Fibroblast of the conjunctiva (primary cell): Measurements from ENCODE around the gene COL13A1.

ENCODE experiments used
- DNase-seq: peaks from one replicate; pipeline ENCODE4 v3.0.0-alpha.2; 2010; ENCODE audit warnings: low read depth

COL13A1 gene

GRCh38 chr10:69963835-69964710 lies 162.4 kb downstream of the COL13A1 start:
- DNase-seq, result no peak

- DNase-seq, result no peak
Measured at GRCh38 chr10:69965086-69965485, 163.4 kb downstream of the COL13A1 start.

GRCh38 chr10:69965919-69966662 lies 164.4 kb downstream of the COL13A1 start:
- DNase-seq, result no peak

- DNase-seq, result no peak
Measured at GRCh38 chr10:69968830-69969229, 167.1 kb downstream of the COL13A1 start.

GRCh38 chr10:69969977-69970376 lies 168.3 kb downstream of the COL13A1 start:
- no peak for DNase-seq

- DNase-seq, result no peak
Measured at GRCh38 chr10:69972981-69973397, 171.3 kb downstream of the COL13A1 start.

- DNase-seq, result no peak
Measured at GRCh38 chr10:69973678-69974077, 172.0 kb downstream of the COL13A1 start.

GRCh38 chr10:69974551-69975155 lies 172.9 kb downstream of the COL13A1 start:
- DNase-seq, result peak; percentile 92

GRCh38 chr10:69976795-69977546 lies 175.3 kb downstream of the COL13A1 start:
- no peak for DNase-seq

- no peak for DNase-seq
Measured at GRCh38 chr10:69979174-69979573, 177.5 kb downstream of the COL13A1 start.

- no peak for DNase-seq
Measured at GRCh38 chr10:69980672-69981071, 179.0 kb downstream of the COL13A1 start.

- DNase-seq, result no peak
Measured at GRCh38 chr10:69988094-69988493, 186.4 kb downstream of the COL13A1 start.

- DNase-seq, result no peak
Measured at GRCh38 chr10:69991151-69991550, 189.4 kb downstream of the COL13A1 start.

- DNase-seq, result peak; percentile 14
Measured at GRCh38 chr10:69994262-69994661, 192.6 kb downstream of the COL13A1 start.

- no peak for DNase-seq
Measured at GRCh38 chr10:69996611-69997010, 194.9 kb downstream of the COL13A1 start.

- DNase-seq, result no peak
Measured at GRCh38 chr10:70000262-70000661, 198.6 kb downstream of the COL13A1 start.

GRCh38 chr10:70007116-70007820 lies 205.6 kb downstream of the COL13A1 start:
- no peak for DNase-seq
